ENCODE results near the gene SLC7A7. TPM values are rescaled to one million over a fixed set of nuclear protein-coding genes. Genes with fewer than 3 reads are reported as not detected.
"Not testable (repeated sequence)": the region's sequence is repeated elsewhere in the genome, so short reads cannot be mapped to it uniquely, and the experiment has no call there.

The SLC7A7 gene
- total RNA-seq, 1 donor from 2014 or later: 8.3 TPM

GRCh38 chr14:22737052-22737451 lies 78.2 kb downstream of the SLC7A7 start:
- DNase-seq (ENCODE audit: low spot score in 2 of 2, unreplicated experiment in 2 of 2): no peak
- H3K4me3 Mint-ChIP-seq: no peak overlapping the region
- TF ChIP-seq CTCF (IDR thresholded peaks at IDR 0.05; ENCODE audit: unreplicated experiment): no peak

GRCh38 chr14:22736384-22736783 lies 78.9 kb downstream of the SLC7A7 start:
- H3K36me3 Mint-ChIP-seq; H3K4me1 Mint-ChIP-seq; H3K27ac Mint-ChIP-seq; H3K27me3 Mint-ChIP-seq (ENCODE audit: low read depth); H3K9me3 Mint-ChIP-seq; H3K4me3 Mint-ChIP-seq; DNase-seq (ENCODE audit: low spot score in 2 of 2, unreplicated experiment in 2 of 2): not testable (repeated sequence)

More at GRCh38 chr14:22737052-22737451, 78.2 kb downstream of the SLC7A7 start:
- Mint-ChIP-seq H3K27me3 (ENCODE audit: low read depth) (no peaks in the 10 kb centered on the region), H3K36me3 (no peaks in the 10 kb centered on the region), H3K4me1 (no peaks in the 10 kb centered on the region), H3K27ac (no peak overlapping the region), H3K9me3 (peaks cover 3% of the 10 kb centered on the region)

GRCh38 chr14:22735096-22735495 lies 80.1 kb downstream of the SLC7A7 start:
- TF ChIP-seq CTCF (IDR thresholded peaks at IDR 0.05; ENCODE audit: unreplicated experiment): no peak
- H3K36me3 Mint-ChIP-seq: no peaks in the 10 kb centered on the region
- peaks cover 5% of the 10 kb centered on the region for H3K27me3 Mint-ChIP-seq (ENCODE audit: low read depth)
- DNase-seq (ENCODE audit: low spot score in 2 of 2, unreplicated experiment in 2 of 2): no peak
- no peaks in the 10 kb centered on the region for H3K4me1 Mint-ChIP-seq
- H3K9me3 Mint-ChIP-seq: peaks cover 3% of the 10 kb centered on the region
- no peak overlapping the region for H3K4me3 Mint-ChIP-seq
- H3K27ac Mint-ChIP-seq: no peak overlapping the region

GRCh38 chr14:22733829-22734228 lies 81.4 kb downstream of the SLC7A7 start:
- DNase-seq (ENCODE audit: low spot score in 2 of 2, unreplicated experiment in 2 of 2): no peak
- peaks cover 5% of the 10 kb centered on the region for H3K27me3 Mint-ChIP-seq (ENCODE audit: low read depth)
- H3K36me3 Mint-ChIP-seq: no peaks in the 10 kb centered on the region
- H3K4me1 Mint-ChIP-seq: no peaks in the 10 kb centered on the region
- peaks cover 3% of the 10 kb centered on the region for H3K9me3 Mint-ChIP-seq
- H3K4me3 Mint-ChIP-seq: no peak overlapping the region
- H3K27ac Mint-ChIP-seq: no peak overlapping the region
- TF ChIP-seq CTCF (IDR thresholded peaks at IDR 0.05; ENCODE audit: unreplicated experiment): no peak

GRCh38 chr14:22732062-22732461 lies 83.2 kb downstream of the SLC7A7 start:
- H3K4me3 Mint-ChIP-seq; H3K36me3 Mint-ChIP-seq; H3K27ac Mint-ChIP-seq; H3K9me3 Mint-ChIP-seq; DNase-seq (ENCODE audit: low spot score in 2 of 2, unreplicated experiment in 2 of 2); H3K27me3 Mint-ChIP-seq (ENCODE audit: low read depth); H3K4me1 Mint-ChIP-seq: not testable (repeated sequence)

DNA sequence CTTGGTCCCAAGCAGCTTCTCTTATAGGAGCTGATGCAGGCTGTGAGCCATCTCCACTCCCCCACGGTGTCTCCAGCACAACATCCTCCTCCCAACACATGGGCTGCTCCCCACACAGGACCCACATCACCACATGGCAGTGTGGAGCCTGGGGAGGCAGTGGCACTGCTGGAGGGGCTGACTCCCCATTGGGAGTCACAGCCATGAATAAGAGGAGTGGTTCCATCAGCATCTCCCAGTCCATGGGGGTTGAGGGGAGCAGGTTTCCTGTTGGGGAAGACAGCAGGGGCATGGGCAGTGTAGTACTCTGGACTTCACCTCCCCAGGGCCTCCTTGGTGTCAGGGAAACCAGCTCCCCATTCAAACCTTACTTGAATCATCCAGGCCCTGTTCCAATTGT lies 89.2 kb downstream of the SLC7A7 start:
- peaks cover 18% of the 10 kb centered on the region for H3K27me3 Mint-ChIP-seq (ENCODE audit: low read depth)
- no peaks in the 10 kb centered on the region for H3K36me3 Mint-ChIP-seq
- peaks cover 7% of the 10 kb centered on the region for H3K9me3 Mint-ChIP-seq
- H3K27ac Mint-ChIP-seq: no peak overlapping the region
- TF ChIP-seq CTCF (IDR thresholded peaks at IDR 0.05; ENCODE audit: unreplicated experiment): no peak
- no peak for DNase-seq (ENCODE audit: low spot score in 2 of 2, unreplicated experiment in 2 of 2)
- no peak overlapping the region for H3K4me3 Mint-ChIP-seq
- no peaks in the 10 kb centered on the region for H3K4me1 Mint-ChIP-seq

GRCh38 chr14:22725374-22725773 lies 89.9 kb downstream of the SLC7A7 start:
- H3K36me3 Mint-ChIP-seq; DNase-seq (ENCODE audit: low spot score in 2 of 2, unreplicated experiment in 2 of 2); H3K4me3 Mint-ChIP-seq; H3K27ac Mint-ChIP-seq; H3K9me3 Mint-ChIP-seq; H3K4me1 Mint-ChIP-seq: not testable (repeated sequence)
- H3K27me3 Mint-ChIP-seq (ENCODE audit: low read depth): peaks cover 18% of the 10 kb centered on the region

DNA sequence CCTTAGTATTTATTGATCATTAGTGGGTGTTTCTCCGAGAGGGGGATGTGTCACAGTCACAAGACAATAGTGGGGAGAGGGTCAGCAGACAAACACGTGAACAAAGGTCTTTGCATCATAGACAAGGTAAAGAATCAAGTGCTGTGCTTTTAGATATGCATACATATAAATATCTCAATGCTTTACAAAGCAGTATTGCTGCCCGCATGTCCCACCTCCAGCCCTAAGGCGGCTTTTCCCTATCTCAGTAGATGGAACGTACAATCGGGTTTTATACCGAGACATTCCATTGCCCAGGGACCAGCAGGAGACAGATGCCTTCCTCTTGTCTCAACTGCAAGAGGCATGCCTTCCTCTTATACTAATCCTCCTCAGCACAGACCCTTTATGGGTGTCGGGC lies 90.4 kb downstream of the SLC7A7 start:
- H3K4me1 Mint-ChIP-seq; H3K9me3 Mint-ChIP-seq; H3K4me3 Mint-ChIP-seq; DNase-seq (ENCODE audit: low spot score in 2 of 2, unreplicated experiment in 2 of 2); H3K27ac Mint-ChIP-seq; H3K36me3 Mint-ChIP-seq: not testable (repeated sequence)
- peaks cover 21% of the 10 kb centered on the region for H3K27me3 Mint-ChIP-seq (ENCODE audit: low read depth)
